ENCODE measurements around the gene NHERF1.

Gene NHERF1

GRCh38 chr17:74715144-74715543, 33.3 kb upstream of the NHERF1 start:
- POLR2A ChIA-PET: no interaction called here
- Histone ChIP-seq H3K27ac (ENCODE audit: extremely low read depth, low read depth, low read length) (no peak overlapping the region), H3K4me3 (ENCODE audit: low read depth, low read length) (no peak overlapping the region), H3K4me1 (ENCODE audit: control insufficient read depth, insufficient read depth, low read length) (peaks cover 3% of the 10 kb centered on the region; the same call in 1 of the 2 replicates), H3K36me3 (ENCODE audit: control insufficient read depth in 2 of 2, insufficient read depth in 1 of 2, low read length in 2 of 2) (no peaks in the 10 kb centered on the region), H3K9me3 (ENCODE audit: control insufficient read depth, insufficient read depth, low read depth, low read length) (no peaks in the 10 kb centered on the region)
- CTCF ChIA-PET: interaction anchor here (0.6 to 1.2 kb wide), 3 partner anchors 22 to 347 kb away, joined by 3 to 5 read pairs (median 3); partner anchors contain the start of gene RAB37
- TF ChIP-seq ZNF10 (tag by site-specific recombination; IDR thresholded peaks at IDR 0.05) (0 out of 2 replicates have a peak, but pooled peaks have one; percentile 19), EGR2 (tag by site-specific recombination; IDR thresholded peaks at IDR 0.05; ENCODE audit: low read depth) (peak; percentile 92), ZNF335 (tag by site-specific recombination; conservative IDR thresholded peaks at IDR 0.05) (no peak), KLF1 (tag by site-specific recombination; IDR thresholded peaks at IDR 0.05) (peak; percentile 94), ZFHX2 (tag by site-specific recombination; conservative IDR thresholded peaks at IDR 0.05) (peak; percentile 92), ZSCAN18 (tag by site-specific recombination; IDR thresholded peaks at IDR 0.05) (no peak), ZNF843 (tag by site-specific recombination; IDR thresholded peaks at IDR 0.05) (no peak)
- TF ChIP-seq, protein P1, sequence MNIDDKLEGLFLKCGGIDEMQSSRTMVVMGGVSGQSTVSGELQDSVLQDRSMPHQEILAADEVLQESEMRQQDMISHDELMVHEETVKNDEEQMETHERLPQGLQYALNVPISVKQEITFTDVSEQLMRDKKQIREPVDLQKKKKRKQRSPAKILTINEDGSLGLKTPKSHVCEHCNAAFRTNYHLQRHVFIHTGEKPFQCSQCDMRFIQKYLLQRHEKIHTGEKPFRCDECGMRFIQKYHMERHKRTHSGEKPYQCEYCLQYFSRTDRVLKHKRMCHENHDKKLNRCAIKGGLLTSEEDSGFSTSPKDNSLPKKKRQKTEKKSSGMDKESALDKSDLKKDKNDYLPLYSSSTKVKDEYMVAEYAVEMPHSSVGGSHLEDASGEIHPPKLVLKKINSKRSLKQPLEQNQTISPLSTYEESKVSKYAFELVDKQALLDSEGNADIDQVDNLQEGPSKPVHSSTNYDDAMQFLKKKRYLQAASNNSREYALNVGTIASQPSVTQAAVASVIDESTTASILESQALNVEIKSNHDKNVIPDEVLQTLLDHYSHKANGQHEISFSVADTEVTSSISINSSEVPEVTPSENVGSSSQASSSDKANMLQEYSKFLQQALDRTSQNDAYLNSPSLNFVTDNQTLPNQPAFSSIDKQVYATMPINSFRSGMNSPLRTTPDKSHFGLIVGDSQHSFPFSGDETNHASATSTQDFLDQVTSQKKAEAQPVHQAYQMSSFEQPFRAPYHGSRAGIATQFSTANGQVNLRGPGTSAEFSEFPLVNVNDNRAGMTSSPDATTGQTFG (tag by site-specific recombination; IDR thresholded peaks at IDR 0.05; ENCODE audit: borderline replicate concordance): no peak
- TF ChIP-seq, protein P2, sequence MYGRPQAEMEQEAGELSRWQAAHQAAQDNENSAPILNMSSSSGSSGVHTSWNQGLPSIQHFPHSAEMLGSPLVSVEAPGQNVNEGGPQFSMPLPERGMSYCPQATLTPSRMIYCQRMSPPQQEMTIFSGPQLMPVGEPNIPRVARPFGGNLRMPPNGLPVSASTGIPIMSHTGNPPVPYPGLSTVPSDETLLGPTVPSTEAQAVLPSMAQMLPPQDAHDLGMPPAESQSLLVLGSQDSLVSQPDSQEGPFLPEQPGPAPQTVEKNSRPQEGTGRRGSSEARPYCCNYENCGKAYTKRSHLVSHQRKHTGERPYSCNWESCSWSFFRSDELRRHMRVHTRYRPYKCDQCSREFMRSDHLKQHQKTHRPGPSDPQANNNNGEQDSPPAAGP (tag by site-specific recombination; IDR thresholded peaks at IDR 0.05): peak; percentile 69

- ChIA-PET POLR2A (no interaction called here), CTCF (interaction anchor here (0.6 to 1.4 kb wide), 5 partner anchors 9 to 203 kb away, joined by 3 to 4 read pairs (median 3); partner anchors contain the start of gene OTOP2)
- Histone ChIP-seq H3K36me3 (ENCODE audit: control insufficient read depth in 2 of 2, insufficient read depth in 1 of 2, low read length in 2 of 2) (no peaks in the 10 kb centered on the region), H3K9me3 (ENCODE audit: control insufficient read depth, insufficient read depth, low read depth, low read length) (no peaks in the 10 kb centered on the region), H3K4me1 (ENCODE audit: control insufficient read depth, insufficient read depth, low read length) (no peaks in the 10 kb centered on the region), H3K4me3 (ENCODE audit: low read depth, low read length) (no peak overlapping the region), H3K27ac (ENCODE audit: extremely low read depth, low read depth, low read length) (no peak overlapping the region)
- TF ChIP-seq ZNF362 (tag by site-specific recombination; IDR thresholded peaks at IDR 0.05) (no peak), ZNF132 (tag by site-specific recombination; IDR thresholded peaks at IDR 0.05; ENCODE audit: borderline replicate concordance) (no peak)
Measured at GRCh38 chr17:74720506-74720905, 27.9 kb upstream of the NHERF1 start.

GRCh38 chr17:74722782-74723181, 25.6 kb upstream of the NHERF1 start:
- no peaks in the 10 kb centered on the region for H3K4me1 ChIP-seq (ENCODE audit: control insufficient read depth, insufficient read depth, low read length)
- TF ChIP-seq GFI1B (tag by site-specific recombination; IDR thresholded peaks at IDR 0.05): no peak
- no peak for TF ChIP-seq ZNF530 (tag by site-specific recombination; IDR thresholded peaks at IDR 0.05; ENCODE audit: low read depth)
- TF ChIP-seq ZNF768 (tag by site-specific recombination; IDR thresholded peaks at IDR 0.05): no peak
- no peak overlapping the region for H3K4me3 ChIP-seq (ENCODE audit: low read depth, low read length)
- CTCF ChIA-PET: interaction anchor here (0.6 to 1.6 kb wide), 2 partner anchors 66 to 157 kb away, joined by 3 read pairs; no protein-coding TSS in a partner anchor
- POLR2A ChIA-PET: no interaction called here
- H3K27ac ChIP-seq (ENCODE audit: extremely low read depth, low read depth, low read length): no peak overlapping the region
- no peaks in the 10 kb centered on the region for H3K36me3 ChIP-seq (ENCODE audit: control insufficient read depth in 2 of 2, insufficient read depth in 1 of 2, low read length in 2 of 2)
- H3K9me3 ChIP-seq (ENCODE audit: control insufficient read depth, insufficient read depth, low read depth, low read length): no peaks in the 10 kb centered on the region
